H9 (cell line): ENCODE measurements around the gene FNIP2. TPM values are rescaled to one million over a fixed set of nuclear protein-coding genes. Genes with fewer than 3 reads are reported as not detected.

Experiments
- total RNA-seq: library from RNA; stranded (reverse); gene quantifications from 2 replicates; pipeline ENCODE4 v1.2.1, GENCODE V29; 2021

Gene FNIP2
- total RNA-seq, 1 experiment from 2014 or later: 9.6 TPM

Other genes starting within 250 kb of the FNIP2 start
- 0.15 and 0.17 TPM in 2 replicates for gene RXFP1, start 247.1 kb upstream of the FNIP2 start, total RNA-seq
- gene C4orf46, start 97.1 kb upstream of the FNIP2 start, total RNA-seq: 19.6 and 22.0 TPM in 2 replicates
- gene ETFDH, start 96.7 kb upstream of the FNIP2 start, total RNA-seq: 11.9 and 12.8 TPM in 2 replicates
- 50.2 and 53.5 TPM in 2 replicates for gene PPID, start 45.6 kb upstream of the FNIP2 start, total RNA-seq